AG10803 (cell line): Measurements from ENCODE around the gene CEP128.

Experiments used
- DNase-seq: peaks from one replicate; pipeline ENCODE4 v3.0.0; 2010; ENCODE audit warnings: low read depth
- H3K4me3 ChIP-seq: 2 replicates; pipeline ENCODE4 v1.5.1; 2011; ENCODE audit warnings: mild to moderate bottlenecking, low read length, control low read depth
- CTCF ChIP-seq: conservative IDR thresholded peaks from 2 replicates; pipeline ENCODE4 v1.5.1; 2011; ENCODE audit warnings: mild to moderate bottlenecking, low read length, control low read depth, inconsistent platforms

Gene CEP128

GRCh38 chr14:80784820-80785219 is 156.7 kb downstream of the CEP128 start:
- peak; percentile 44 for TF ChIP-seq CTCF
- no peak overlapping the region for H3K4me3 ChIP-seq
- DNase-seq = peak; percentile 51

GRCh38 chr14:80781972-80782367 is 159.6 kb downstream of the CEP128 start:
- H3K4me3 ChIP-seq = no peak overlapping the region
- peak; percentile 6 for DNase-seq
- TF ChIP-seq CTCF = no peak

GRCh38 chr14:80780500-80780899 is 161.0 kb downstream of the CEP128 start:
- no peak overlapping the region for H3K4me3 ChIP-seq
- DNase-seq = no peak
- TF ChIP-seq CTCF = no peak

DNA sequence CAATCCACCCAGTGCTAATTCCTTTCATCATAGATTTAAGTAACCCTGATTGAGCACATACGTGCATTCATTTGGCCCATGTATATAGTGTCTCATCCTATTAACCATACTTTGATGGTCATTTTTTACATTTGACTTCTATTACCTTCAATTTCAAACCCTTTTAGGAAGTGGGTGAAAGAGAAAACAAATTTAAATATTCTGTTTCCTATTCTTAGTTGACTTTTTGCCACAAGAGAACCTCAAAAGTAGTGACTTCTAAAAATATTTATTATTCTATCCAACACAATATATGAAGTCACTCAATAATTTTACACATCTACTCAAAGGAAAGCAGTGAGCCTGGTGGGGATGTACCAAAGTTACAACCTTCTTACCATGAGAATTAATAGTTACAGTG is 164.9 kb downstream of the CEP128 start:
- no peak overlapping the region for H3K4me3 ChIP-seq
- no peak for TF ChIP-seq CTCF
- no peak for DNase-seq

DNA sequence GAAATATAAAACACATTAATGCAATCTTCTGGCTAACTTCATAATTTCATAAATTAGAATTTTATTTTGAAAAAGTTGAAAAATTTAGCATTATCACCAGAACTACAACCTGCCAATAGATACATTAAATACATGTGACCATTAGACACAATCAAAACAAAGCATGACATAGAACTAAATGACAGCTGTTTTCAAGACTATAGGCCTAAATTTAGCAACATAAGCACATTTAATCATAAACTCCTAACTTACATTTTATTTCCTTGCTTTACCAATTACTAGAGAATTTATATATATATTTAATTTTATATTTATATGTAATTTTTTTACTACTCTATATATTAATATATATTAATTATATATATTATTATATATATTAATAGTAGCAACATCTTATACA is 165.4 kb downstream of the CEP128 start:
- no peak for TF ChIP-seq CTCF
- no peak overlapping the region for H3K4me3 ChIP-seq
- DNase-seq = no peak

- TF ChIP-seq CTCF = no peak
- H3K4me3 ChIP-seq = no peak overlapping the region
- DNase-seq = no peak
These were observed 169.0 kb downstream of the CEP128 start for GRCh38 chr14:80772504-80772903.

DNA sequence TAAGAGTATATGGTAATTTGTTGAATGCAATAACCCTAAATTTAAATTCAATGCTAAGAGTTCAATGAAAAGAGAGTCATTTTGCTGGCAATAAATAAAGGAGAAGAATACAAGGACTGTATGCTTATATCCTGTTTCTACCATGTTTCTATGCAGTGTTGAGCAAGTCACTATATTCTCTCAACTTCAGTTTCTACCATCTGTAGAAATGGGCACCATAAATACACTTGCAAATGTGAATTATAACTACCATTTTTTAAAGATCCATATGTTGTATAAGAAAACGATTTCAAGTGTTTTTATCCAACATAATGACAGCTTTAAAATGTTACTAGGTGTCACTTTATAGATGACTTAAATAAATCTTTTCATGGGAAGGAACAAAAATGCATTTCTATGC is 170.3 kb downstream of the CEP128 start:
- no peak overlapping the region for H3K4me3 ChIP-seq
- no peak for TF ChIP-seq CTCF
- no peak for DNase-seq
